BE2C (cell line): Measurements from ENCODE around the gene YBX3.

ENCODE experiments used
- DNase-seq: peaks from one replicate; pipeline ENCODE4 v3.0.0-alpha.2; 2020
- H3K27me3 ChIP-seq: fragments of 250-450 bp; sonication (Bioruptor Pico); 2 replicates; pipeline ENCODE4 v1.5.1; 2020; ENCODE audit warnings: mild to moderate bottlenecking
- H3K36me3 ChIP-seq: fragments of 250-450 bp; sonication (Bioruptor Pico); 2 replicates; pipeline ENCODE4 v1.5.1; 2020; ENCODE audit warnings: mild to moderate bottlenecking
- H3K4me1 ChIP-seq: fragments of 250-450 bp; sonication (Bioruptor Pico); 2 replicates; pipeline ENCODE4 v1.5.1; 2020
- H3K4me3 ChIP-seq: 2 replicates; pipeline ENCODE4 v1.5.1; 2011; ENCODE audit warnings: low read depth, low read length
- H3K9me3 ChIP-seq: fragments of 250-450 bp; sonication (Bioruptor Pico); 2 replicates; pipeline ENCODE4 v1.5.1; 2020
- TF ChIP-seq, protein P1 (sequence below): IDR thresholded peaks from 2 replicates; pipeline ENCODE4 v1.5.1; 2012; ENCODE audit warnings: mild to moderate bottlenecking, low read depth, low read length

The YBX3 gene

GRCh38 chr12:10715491-10715890, 7.6 kb downstream of the YBX3 start:
- TF ChIP-seq, protein P1, sequence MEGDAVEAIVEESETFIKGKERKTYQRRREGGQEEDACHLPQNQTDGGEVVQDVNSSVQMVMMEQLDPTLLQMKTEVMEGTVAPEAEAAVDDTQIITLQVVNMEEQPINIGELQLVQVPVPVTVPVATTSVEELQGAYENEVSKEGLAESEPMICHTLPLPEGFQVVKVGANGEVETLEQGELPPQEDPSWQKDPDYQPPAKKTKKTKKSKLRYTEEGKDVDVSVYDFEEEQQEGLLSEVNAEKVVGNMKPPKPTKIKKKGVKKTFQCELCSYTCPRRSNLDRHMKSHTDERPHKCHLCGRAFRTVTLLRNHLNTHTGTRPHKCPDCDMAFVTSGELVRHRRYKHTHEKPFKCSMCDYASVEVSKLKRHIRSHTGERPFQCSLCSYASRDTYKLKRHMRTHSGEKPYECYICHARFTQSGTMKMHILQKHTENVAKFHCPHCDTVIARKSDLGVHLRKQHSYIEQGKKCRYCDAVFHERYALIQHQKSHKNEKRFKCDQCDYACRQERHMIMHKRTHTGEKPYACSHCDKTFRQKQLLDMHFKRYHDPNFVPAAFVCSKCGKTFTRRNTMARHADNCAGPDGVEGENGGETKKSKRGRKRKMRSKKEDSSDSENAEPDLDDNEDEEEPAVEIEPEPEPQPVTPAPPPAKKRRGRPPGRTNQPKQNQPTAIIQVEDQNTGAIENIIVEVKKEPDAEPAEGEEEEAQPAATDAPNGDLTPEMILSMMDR = no peak
- Histone ChIP-seq H3K4me3 (no peak overlapping the region), H3K27me3 (peaks cover 86% of the 10 kb centered on the region), H3K9me3 (no peaks in the 10 kb centered on the region; the same call in 1 of the 2 replicates), H3K36me3 (no peaks in the 10 kb centered on the region), H3K4me1 (no peaks in the 10 kb centered on the region)
- DNase-seq = no peak

GRCh38 chr12:10709808-10710207, 13.3 kb downstream of the YBX3 start:
- Histone ChIP-seq H3K4me1 (no peaks in the 10 kb centered on the region), H3K9me3 (no peaks in the 10 kb centered on the region; the same call in 1 of the 2 replicates), H3K36me3 (no peaks in the 10 kb centered on the region), H3K27me3 (peaks cover 66% of the 10 kb centered on the region), H3K4me3 (no peak overlapping the region)
- TF ChIP-seq, protein P1 = no peak
- DNase-seq = no peak

- no peaks in the 10 kb centered on the region; the same call in 1 of the 2 replicates for H3K9me3 ChIP-seq
- H3K4me1 ChIP-seq = no peaks in the 10 kb centered on the region
- peaks cover 68% of the 10 kb centered on the region for H3K27me3 ChIP-seq
- DNase-seq = no peak
- no peaks in the 10 kb centered on the region for H3K36me3 ChIP-seq
- TF ChIP-seq, protein P1 = no peak
- H3K4me3 ChIP-seq = no peak overlapping the region
These were observed 14.3 kb downstream of the YBX3 start for GRCh38 chr12:10708862-10709261.

GRCh38 chr12:10705655-10706054, 17.5 kb downstream of the YBX3 start:
- DNase-seq = no peak
- TF ChIP-seq, protein P1 = no peak
- H3K9me3 ChIP-seq = no peaks in the 10 kb centered on the region
- H3K36me3 ChIP-seq = no peaks in the 10 kb centered on the region
- no peak overlapping the region for H3K4me3 ChIP-seq
- peaks cover 68% of the 10 kb centered on the region for H3K27me3 ChIP-seq
- no peaks in the 10 kb centered on the region for H3K4me1 ChIP-seq

- H3K27me3 ChIP-seq = peaks cover 53% of the 10 kb centered on the region
- no peaks in the 10 kb centered on the region for H3K9me3 ChIP-seq
- no peaks in the 10 kb centered on the region for H3K4me1 ChIP-seq
- DNase-seq = no peak
- no peak overlapping the region for H3K4me3 ChIP-seq
- no peaks in the 10 kb centered on the region for H3K36me3 ChIP-seq
- TF ChIP-seq, protein P1 = no peak
These were observed 21.3 kb downstream of the YBX3 start for GRCh38 chr12:10701843-10702242.

GRCh38 chr12:10701131-10701681, 21.9 kb downstream of the YBX3 start:
- no peaks in the 10 kb centered on the region for H3K36me3 ChIP-seq
- no peaks in the 10 kb centered on the region for H3K4me1 ChIP-seq

More at GRCh38 chr12:10701131-10701681, 21.9 kb downstream of the YBX3 start:
- TF ChIP-seq, protein P1 = no peak
- Histone ChIP-seq H3K9me3 (no peaks in the 10 kb centered on the region), H3K27me3 (peaks cover 49% of the 10 kb centered on the region), H3K4me3 (no peak overlapping the region)
- DNase-seq = no peak
